ENCODE measurements around the gene MPZL2.

DNA sequence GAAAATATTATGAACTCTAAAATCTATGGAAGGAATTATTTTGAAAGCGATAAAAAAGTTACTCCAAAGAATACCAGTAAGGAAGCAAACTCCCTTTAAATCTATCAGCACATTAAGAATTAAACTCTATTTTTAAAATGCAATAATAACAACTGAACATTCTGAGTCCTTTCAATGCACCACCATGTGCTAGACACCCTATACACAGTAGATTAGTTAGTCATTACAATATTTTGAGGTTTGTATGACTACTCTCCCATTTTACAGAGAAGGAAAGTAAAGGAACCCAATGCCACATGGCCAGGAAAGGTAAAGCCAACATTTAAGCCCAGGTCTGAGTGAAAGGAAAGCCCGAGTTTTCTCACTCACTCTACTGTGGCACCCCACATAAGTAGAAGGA is 57.0 kb downstream of the MPZL2 start:
- TF ChIP-seq, protein P1, sequence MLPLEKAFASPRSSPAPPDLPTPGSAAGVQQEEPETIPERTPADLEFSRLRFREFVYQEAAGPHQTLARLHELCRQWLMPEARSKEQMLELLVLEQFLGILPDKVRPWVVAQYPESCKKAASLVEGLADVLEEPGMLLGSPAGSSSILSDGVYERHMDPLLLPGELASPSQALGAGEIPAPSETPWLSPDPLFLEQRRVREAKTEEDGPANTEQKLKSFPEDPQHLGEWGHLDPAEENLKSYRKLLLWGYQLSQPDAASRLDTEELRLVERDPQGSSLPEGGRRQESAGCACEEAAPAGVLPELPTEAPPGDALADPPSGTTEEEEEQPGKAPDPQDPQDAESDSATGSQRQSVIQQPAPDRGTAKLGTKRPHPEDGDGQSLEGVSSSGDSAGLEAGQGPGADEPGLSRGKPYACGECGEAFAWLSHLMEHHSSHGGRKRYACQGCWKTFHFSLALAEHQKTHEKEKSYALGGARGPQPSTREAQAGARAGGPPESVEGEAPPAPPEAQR (CRISPR knock-in tag; IDR thresholded peaks at IDR 0.05), result no peak
- TF ChIP-seq, protein P2, sequence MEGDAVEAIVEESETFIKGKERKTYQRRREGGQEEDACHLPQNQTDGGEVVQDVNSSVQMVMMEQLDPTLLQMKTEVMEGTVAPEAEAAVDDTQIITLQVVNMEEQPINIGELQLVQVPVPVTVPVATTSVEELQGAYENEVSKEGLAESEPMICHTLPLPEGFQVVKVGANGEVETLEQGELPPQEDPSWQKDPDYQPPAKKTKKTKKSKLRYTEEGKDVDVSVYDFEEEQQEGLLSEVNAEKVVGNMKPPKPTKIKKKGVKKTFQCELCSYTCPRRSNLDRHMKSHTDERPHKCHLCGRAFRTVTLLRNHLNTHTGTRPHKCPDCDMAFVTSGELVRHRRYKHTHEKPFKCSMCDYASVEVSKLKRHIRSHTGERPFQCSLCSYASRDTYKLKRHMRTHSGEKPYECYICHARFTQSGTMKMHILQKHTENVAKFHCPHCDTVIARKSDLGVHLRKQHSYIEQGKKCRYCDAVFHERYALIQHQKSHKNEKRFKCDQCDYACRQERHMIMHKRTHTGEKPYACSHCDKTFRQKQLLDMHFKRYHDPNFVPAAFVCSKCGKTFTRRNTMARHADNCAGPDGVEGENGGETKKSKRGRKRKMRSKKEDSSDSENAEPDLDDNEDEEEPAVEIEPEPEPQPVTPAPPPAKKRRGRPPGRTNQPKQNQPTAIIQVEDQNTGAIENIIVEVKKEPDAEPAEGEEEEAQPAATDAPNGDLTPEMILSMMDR (IDR thresholded peaks at IDR 0.05), result no peak
- TF ChIP-seq, protein P3, sequence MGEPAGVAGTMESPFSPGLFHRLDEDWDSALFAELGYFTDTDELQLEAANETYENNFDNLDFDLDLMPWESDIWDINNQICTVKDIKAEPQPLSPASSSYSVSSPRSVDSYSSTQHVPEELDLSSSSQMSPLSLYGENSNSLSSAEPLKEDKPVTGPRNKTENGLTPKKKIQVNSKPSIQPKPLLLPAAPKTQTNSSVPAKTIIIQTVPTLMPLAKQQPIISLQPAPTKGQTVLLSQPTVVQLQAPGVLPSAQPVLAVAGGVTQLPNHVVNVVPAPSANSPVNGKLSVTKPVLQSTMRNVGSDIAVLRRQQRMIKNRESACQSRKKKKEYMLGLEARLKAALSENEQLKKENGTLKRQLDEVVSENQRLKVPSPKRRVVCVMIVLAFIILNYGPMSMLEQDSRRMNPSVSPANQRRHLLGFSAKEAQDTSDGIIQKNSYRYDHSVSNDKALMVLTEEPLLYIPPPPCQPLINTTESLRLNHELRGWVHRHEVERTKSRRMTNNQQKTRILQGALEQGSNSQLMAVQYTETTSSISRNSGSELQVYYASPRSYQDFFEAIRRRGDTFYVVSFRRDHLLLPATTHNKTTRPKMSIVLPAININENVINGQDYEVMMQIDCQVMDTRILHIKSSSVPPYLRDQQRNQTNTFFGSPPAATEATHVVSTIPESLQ (CRISPR knock-in tag; IDR thresholded peaks at IDR 0.05), result no peak

All from WTC11 (cell line).